Heart left ventricle (tissue), 13 donors: ENCODE data around the gene CDK2.

Experiments used
- POLR2A ChIP-seq, 2 donors: fragments of 450-650 bp; IDR thresholded peaks; one replicate each; pipeline ENCODE4 v1.6.1; 2017; ENCODE audit warnings: antibody characterized with exemption in 2 of 2, mild to moderate bottlenecking in 2 of 2, moderate library complexity in 2 of 2
- TF ChIP-seq, protein P1 (sequence below), 12 donors: fragments of 200-600 bp; sonication (generic) in 4 of 12; IDR thresholded peaks; one replicate each; pipeline versions ENCODE4 v1.5.0 to v1.8.0; 2018 to 2022; ENCODE audit warnings: antibody characterized with exemption in 12 of 12, mild to moderate bottlenecking in 5 of 12
- donor health status: ischemic (EF 13 %, LVEDD 7.1; RV severe dilation, severe dysfunction).
- donor health status: DM: no; HTN: yes; CAD: no.
- donor health status: DM: no; HTN: no; CAD: no.
- donor health status: ischemic (EF 25% LVEDD 6.9; RV normal size, moderate dysfunction).
- donor health status: ischemic (EF 25% LVEDD 5.7; RV mildly dilated, moderate dysfunction).
- donor health status: ischemic (EF 35%, LVEDD 5.7; RV mildly dilated, moderate dysfunction).
- donor health status: nonischemic (EF 11% LVEDD 7.7; RV severe dilation, severe dysfunction).
- donor health status: DM: yes; HTN: yes; CAD: no.
- donor health status: PGD.
- donor health status: ischemic (EF 29% LVEDD 5.4; RV normal size, mild dysfunction).
- donor health status: nonischemic (EF 23%, LVEDD 6.1; RV moderate dilation, normal function).

DNA sequence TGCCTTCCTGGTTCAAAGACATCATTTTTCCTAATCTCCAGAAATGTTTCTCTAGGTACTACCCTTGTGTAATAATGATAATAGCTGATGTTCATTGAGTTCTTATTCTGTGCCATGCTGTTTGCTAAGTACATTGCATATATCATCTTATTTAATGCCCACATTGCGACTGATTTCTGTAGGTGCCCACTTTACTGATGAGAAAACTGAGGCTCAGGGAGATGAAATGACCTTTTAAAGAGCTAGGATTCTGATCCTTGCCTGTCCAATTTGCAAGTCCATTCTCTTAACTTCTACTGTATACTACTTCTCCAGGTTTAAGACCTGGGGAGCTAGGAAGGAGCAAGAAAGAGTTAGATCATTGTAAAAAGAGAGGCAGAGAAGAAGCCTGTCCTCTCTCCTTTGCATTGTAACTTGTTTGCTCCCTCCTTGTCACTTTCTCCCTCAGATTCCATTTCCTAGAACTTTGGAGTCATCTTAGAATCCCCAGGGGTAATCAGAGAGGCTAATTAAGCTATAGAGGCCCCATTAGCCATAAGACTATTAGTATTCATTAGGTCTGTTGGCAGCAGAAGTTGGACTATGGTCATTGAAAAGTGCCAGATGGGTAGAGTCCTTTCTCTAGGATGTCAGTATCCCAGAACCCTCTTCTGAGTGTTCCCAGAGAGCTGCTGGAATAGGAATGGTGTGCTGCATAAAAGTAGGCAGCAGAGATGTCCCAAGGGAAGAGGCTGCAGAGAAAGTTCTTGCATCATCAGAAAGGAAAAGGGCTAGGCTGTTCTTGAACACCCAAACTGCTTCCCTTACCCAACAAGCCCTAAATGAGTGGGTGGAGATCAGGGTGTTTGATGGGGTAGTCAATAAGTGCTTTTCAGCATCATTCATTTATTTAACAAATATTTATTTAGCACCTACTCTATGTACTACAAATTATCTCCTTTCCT is 32.6 kb upstream of the CDK2 start:
- TF ChIP-seq, protein P1, sequence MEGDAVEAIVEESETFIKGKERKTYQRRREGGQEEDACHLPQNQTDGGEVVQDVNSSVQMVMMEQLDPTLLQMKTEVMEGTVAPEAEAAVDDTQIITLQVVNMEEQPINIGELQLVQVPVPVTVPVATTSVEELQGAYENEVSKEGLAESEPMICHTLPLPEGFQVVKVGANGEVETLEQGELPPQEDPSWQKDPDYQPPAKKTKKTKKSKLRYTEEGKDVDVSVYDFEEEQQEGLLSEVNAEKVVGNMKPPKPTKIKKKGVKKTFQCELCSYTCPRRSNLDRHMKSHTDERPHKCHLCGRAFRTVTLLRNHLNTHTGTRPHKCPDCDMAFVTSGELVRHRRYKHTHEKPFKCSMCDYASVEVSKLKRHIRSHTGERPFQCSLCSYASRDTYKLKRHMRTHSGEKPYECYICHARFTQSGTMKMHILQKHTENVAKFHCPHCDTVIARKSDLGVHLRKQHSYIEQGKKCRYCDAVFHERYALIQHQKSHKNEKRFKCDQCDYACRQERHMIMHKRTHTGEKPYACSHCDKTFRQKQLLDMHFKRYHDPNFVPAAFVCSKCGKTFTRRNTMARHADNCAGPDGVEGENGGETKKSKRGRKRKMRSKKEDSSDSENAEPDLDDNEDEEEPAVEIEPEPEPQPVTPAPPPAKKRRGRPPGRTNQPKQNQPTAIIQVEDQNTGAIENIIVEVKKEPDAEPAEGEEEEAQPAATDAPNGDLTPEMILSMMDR (IDR thresholded peaks at IDR 0.05) = no peak
- no peak for TF ChIP-seq POLR2A (IDR thresholded peaks at IDR 0.05)
